Neuron (in vitro differentiated cells): ENCODE results near the gene CYP17A1.

Experiments
- H2AFZ ChIP-seq: one replicate; pipeline ENCODE4 v1.6.1; 2013; ENCODE audit warnings: low read depth, mild to moderate bottlenecking, inconsistent platforms, low read length, moderate library complexity
- H3K27me3 ChIP-seq: one replicate; pipeline ENCODE4 v1.6.1; 2013; ENCODE audit warnings: low read length; ENCODE audit not compliant: insufficient read depth
- H3K36me3 ChIP-seq: one replicate; pipeline ENCODE4 v1.6.1; 2013; ENCODE audit warnings: low read length; ENCODE audit not compliant: insufficient read depth
- H3K4me1 ChIP-seq: one replicate; pipeline ENCODE4 v1.6.1; 2013; ENCODE audit warnings: low read length; ENCODE audit not compliant: insufficient read depth
- H3K4me3 ChIP-seq: 2 replicates; pipeline ENCODE4 v1.5.1; 2013; ENCODE audit warnings: mild to moderate bottlenecking, low read length, moderate library complexity
- H3K9me3 ChIP-seq: one replicate; pipeline ENCODE4 v1.6.1; 2013; ENCODE audit warnings: low read length

The CYP17A1 gene

GRCh38 chr10:102795453-102796406 is 41.5 kb downstream of the CYP17A1 start:
- H3K4me1 ChIP-seq: peaks cover 21% of the 10 kb centered on the region
- H3K36me3 ChIP-seq: peaks cover 28% of the 10 kb centered on the region
- H3K4me3 ChIP-seq: no peak overlapping the region
- H2AFZ ChIP-seq: no peak overlapping the region
- no peaks in the 10 kb centered on the region for H3K27me3 ChIP-seq
- H3K9me3 ChIP-seq: no peaks in the 10 kb centered on the region

- H2AFZ ChIP-seq: no peak overlapping the region
- peaks cover 4% of the 10 kb centered on the region for H3K36me3 ChIP-seq
- no peaks in the 10 kb centered on the region for H3K9me3 ChIP-seq
- H3K4me3 ChIP-seq: no peak overlapping the region
- no peaks in the 10 kb centered on the region for H3K27me3 ChIP-seq
- peaks cover 18% of the 10 kb centered on the region for H3K4me1 ChIP-seq
Measured at GRCh38 chr10:102791754-102792395, 45.3 kb downstream of the CYP17A1 start.

- H3K9me3 ChIP-seq: no peaks in the 10 kb centered on the region
- no peaks in the 10 kb centered on the region for H3K36me3 ChIP-seq
- H3K4me3 ChIP-seq: no peak overlapping the region
- H3K27me3 ChIP-seq: no peaks in the 10 kb centered on the region
- H3K4me1 ChIP-seq: no peaks in the 10 kb centered on the region
- H2AFZ ChIP-seq: no peak overlapping the region
Measured at GRCh38 chr10:102785818-102786217, 51.4 kb downstream of the CYP17A1 start.

- no peak overlapping the region for H2AFZ ChIP-seq
- H3K9me3 ChIP-seq: no peaks in the 10 kb centered on the region
- no peaks in the 10 kb centered on the region for H3K36me3 ChIP-seq
- no peak overlapping the region for H3K4me3 ChIP-seq
- H3K4me1 ChIP-seq: no peaks in the 10 kb centered on the region
- H3K27me3 ChIP-seq: no peaks in the 10 kb centered on the region
Measured at GRCh38 chr10:102783568-102783967, 53.6 kb downstream of the CYP17A1 start.

- H3K4me1 ChIP-seq: peaks cover 4% of the 10 kb centered on the region
- H3K36me3 ChIP-seq: no peaks in the 10 kb centered on the region
- no peaks in the 10 kb centered on the region for H3K9me3 ChIP-seq
- no peak overlapping the region for H3K4me3 ChIP-seq
- no peaks in the 10 kb centered on the region for H3K27me3 ChIP-seq
- no peak overlapping the region for H2AFZ ChIP-seq
Measured at GRCh38 chr10:102782673-102783551, 54.3 kb downstream of the CYP17A1 start.

GRCh38 chr10:102781921-102782557 is 55.2 kb downstream of the CYP17A1 start:
- Histone ChIP-seq H3K4me1 (peaks cover 13% of the 10 kb centered on the region), H3K9me3 (no peaks in the 10 kb centered on the region)

GRCh38 chr10:102781090-102781920 is 55.9 kb downstream of the CYP17A1 start:
- H3K9me3 ChIP-seq: no peaks in the 10 kb centered on the region
- H3K4me3 ChIP-seq: no peak overlapping the region
- H3K4me1 ChIP-seq: peaks cover 19% of the 10 kb centered on the region
- no peak overlapping the region for H2AFZ ChIP-seq
- H3K36me3 ChIP-seq: no peaks in the 10 kb centered on the region
- no peaks in the 10 kb centered on the region for H3K27me3 ChIP-seq

More at GRCh38 chr10:102781921-102782557, 55.2 kb downstream of the CYP17A1 start:
- H3K36me3 ChIP-seq: no peaks in the 10 kb centered on the region
- H2AFZ ChIP-seq: no peak overlapping the region
- H3K27me3 ChIP-seq: no peaks in the 10 kb centered on the region
- H3K4me3 ChIP-seq: no peak overlapping the region
